Measurements from ENCODE around the gene MRAS.

DNA sequence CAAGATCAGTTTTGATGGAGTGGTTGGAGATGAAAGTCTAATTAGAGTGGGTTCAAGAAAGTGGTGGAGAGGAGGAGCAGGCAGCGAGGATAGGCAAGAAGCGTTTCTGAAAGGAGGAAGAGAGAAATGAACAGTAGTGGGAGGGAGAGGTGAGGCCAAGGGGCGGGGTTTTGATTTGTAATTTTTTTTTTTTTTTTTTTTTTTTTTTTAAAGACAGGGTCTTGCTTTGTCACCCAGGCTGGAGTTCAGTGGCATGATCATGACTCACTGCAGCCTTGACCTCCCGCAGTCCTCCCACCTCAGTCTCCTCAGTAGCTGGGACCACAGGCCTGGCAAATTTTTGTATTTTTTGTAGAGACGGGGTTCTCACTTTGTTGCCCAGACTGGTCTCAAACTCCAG lies 36.6 kb downstream of the MRAS start:
- TF ChIP-seq, protein P1, sequence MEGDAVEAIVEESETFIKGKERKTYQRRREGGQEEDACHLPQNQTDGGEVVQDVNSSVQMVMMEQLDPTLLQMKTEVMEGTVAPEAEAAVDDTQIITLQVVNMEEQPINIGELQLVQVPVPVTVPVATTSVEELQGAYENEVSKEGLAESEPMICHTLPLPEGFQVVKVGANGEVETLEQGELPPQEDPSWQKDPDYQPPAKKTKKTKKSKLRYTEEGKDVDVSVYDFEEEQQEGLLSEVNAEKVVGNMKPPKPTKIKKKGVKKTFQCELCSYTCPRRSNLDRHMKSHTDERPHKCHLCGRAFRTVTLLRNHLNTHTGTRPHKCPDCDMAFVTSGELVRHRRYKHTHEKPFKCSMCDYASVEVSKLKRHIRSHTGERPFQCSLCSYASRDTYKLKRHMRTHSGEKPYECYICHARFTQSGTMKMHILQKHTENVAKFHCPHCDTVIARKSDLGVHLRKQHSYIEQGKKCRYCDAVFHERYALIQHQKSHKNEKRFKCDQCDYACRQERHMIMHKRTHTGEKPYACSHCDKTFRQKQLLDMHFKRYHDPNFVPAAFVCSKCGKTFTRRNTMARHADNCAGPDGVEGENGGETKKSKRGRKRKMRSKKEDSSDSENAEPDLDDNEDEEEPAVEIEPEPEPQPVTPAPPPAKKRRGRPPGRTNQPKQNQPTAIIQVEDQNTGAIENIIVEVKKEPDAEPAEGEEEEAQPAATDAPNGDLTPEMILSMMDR (IDR thresholded peaks at IDR 0.05; ENCODE audit: low read depth, low read length, poor library complexity, severe bottlenecking): no peak
- TF ChIP-seq EZH2phosphoT487 (IDR thresholded peaks at IDR 0.05; ENCODE audit: borderline replicate concordance, low read length): no peak
